C4-2B (cell line): ENCODE measurements around the gene CHN2.

Source experiments
- H3K27ac ChIP-seq: fragments of 450-650 bp; 2 replicates; pipeline ENCODE4 v1.5.1; 2017
- CTCF ChIP-seq: fragments of 450-650 bp; conservative IDR thresholded peaks from 2 replicates; pipeline ENCODE4 v1.5.1; 2017; ENCODE audit warnings: mild to moderate bottlenecking
- ZFX ChIP-seq: fragments of 450-650 bp; IDR thresholded peaks from 2 replicates; pipeline ENCODE4 v1.6.1; 2017

The CHN2 gene

GRCh38 chr7:29314148-29314547 is 119.6 kb downstream of the CHN2 start:
- no peak for TF ChIP-seq CTCF
- TF ChIP-seq ZFX: no peak
- no peak overlapping the region for H3K27ac ChIP-seq

DNA sequence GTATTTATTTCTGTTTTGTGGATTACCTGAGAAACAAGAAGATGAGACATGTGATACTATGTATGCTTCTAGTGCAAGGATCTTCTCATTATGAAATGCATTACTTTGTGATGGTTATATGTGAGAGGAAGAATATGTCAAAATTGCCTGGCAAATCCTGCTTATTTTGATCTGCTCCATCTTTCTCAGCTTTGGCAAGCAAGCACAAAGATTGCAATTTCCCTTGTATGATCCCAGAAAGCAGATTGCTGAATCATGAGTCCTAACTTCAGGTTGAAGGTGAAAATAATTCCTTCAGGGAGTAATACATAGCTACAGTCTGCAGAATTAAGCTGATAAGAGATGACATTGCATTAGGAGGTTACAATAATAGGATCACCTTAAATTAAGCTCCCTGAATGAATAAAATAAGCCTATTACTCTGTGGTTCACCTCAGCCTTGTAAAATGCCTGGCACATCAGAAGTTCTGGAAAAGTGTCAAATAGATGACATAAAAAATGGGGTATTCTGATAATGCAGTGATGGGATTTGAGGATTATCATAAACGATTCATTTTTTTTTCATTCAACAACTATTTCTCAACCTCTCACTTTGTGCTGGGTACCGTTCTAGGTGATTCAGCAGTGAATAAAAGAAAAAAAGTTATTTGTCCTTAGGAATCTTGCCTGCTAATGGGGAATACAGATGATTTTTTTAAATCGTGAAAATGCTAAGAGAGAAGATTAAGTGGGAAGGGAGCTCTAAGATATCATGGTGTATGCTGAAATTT is 120.7 kb downstream of the CHN2 start:
- H3K27ac ChIP-seq: no peak overlapping the region
- TF ChIP-seq CTCF (no peak), ZFX (no peak)

DNA sequence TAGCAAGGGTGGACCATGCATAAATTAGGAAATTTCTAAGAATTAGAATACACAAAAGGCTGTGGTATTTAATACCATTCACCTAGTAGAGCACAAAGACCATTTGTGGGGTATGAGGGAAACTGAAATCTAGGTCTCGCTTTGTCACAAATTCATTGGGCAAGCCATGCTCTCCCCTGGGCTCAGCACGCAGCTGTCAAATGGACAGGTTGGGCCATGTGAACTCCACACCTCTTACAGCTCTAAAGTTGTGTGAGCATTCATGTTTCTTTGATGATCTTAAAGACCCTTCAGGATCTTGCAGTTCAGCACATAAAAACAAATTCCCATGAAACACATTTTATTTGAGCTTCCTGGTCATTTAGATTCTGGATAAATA is 121.3 kb downstream of the CHN2 start:
- TF ChIP-seq ZFX (no peak), CTCF (no peak)
- no peak overlapping the region for H3K27ac ChIP-seq

GRCh38 chr7:29316926-29317325 is 122.4 kb downstream of the CHN2 start:
- no peak for TF ChIP-seq ZFX
- TF ChIP-seq CTCF: no peak
- H3K27ac ChIP-seq: no peak overlapping the region

- no peak overlapping the region for H3K27ac ChIP-seq
- TF ChIP-seq ZFX (no peak), CTCF (no peak)
These were observed 124.5 kb downstream of the CHN2 start for GRCh38 chr7:29318853-29319718.

DNA sequence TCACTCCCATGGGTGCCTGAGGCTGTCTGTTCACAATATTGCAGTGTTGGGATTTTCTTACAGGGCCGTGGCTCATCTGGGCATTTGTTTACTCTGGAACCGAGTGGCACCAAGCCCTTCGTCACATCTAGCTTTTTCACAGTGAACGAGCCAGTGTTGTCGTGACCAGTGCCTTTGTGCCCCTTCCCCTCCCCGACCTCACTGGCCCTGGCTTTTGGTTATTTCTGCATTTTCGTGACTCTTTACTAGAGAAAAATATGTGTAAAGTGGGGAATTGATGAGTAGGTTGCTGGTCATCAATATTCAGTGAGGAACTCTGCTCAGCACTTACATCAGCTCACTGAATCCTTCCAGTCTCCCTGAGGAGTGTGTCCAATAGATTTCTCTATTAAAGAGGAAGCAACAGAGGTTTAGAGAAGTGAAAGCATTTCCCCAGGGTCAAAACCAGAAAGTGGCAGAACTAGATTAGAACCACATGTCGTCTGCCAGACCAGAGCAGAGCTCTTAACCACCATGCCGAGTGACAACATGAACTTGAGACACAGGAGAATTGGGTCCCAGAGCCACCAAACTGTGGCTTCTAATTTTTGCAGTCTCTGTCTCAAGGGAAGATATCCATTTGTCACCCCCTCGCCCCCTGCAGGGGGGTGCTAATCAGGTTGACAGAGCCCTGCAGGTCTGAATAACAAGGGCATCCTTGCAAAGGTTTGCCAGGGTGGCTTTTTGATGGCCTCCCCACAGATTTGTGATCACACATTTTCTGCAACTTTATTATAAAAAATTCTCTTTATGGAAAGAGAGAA is 125.3 kb downstream of the CHN2 start:
- no peak for TF ChIP-seq CTCF
- no peak for TF ChIP-seq ZFX
- H3K27ac ChIP-seq: no peak overlapping the region

DNA sequence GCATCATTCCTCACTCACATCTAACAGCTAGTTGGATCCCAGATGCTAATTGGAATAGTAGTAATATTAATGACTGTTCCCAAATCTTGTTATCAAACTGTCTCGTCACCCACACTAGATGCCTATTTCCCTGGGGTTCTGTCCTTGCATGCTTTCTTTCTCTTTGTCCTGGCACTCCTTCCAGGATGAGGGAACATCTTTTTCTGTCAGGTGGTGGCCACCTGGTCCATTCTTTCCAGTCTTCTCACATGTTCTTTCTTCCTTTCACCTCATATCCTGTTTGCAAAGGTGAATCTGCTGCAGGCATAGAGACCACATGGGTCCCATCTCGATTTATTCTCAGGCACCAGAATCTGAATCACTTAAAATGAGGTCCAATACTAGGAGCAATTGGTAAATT is 126.0 kb downstream of the CHN2 start:
- TF ChIP-seq ZFX (no peak), CTCF (no peak)
- H3K27ac ChIP-seq: no peak overlapping the region
